HepG2 (cell line): ENCODE measurements around the gene DBN1. TPM values are rescaled to one million over a fixed set of nuclear protein-coding genes. Genes with fewer than 3 reads are reported as not detected.

Source experiments
- CHCHD3 ChIP-seq: sonication (generic); formaldehyde crosslinking; IDR thresholded peaks from 2 replicates; pipeline ENCODE4 v1.8.0; 2022; ENCODE audit warnings: mild to moderate bottlenecking, missing genetic modification reagents, moderate library complexity
- ERF ChIP-seq: IDR thresholded peaks from 2 replicates; pipeline ENCODE4 v1.6.1; 2018; ENCODE audit warnings: missing biosample characterization, missing genetic modification reagents
- GABPB1 ChIP-seq: IDR thresholded peaks from 2 replicates; pipeline ENCODE4 v1.6.1; 2016; ENCODE audit warnings: mild to moderate bottlenecking, missing genetic modification reagents, moderate library complexity, missing compliant biosample characterization
- KLF12 ChIP-seq: sonication (generic); formaldehyde crosslinking; IDR thresholded peaks from 2 replicates; pipeline ENCODE4 v1.4.0; 2020; ENCODE audit warnings: missing genetic modification reagents, borderline replicate concordance
- MAF1 ChIP-seq: sonication (generic); formaldehyde crosslinking; IDR thresholded peaks from 2 replicates; pipeline ENCODE4 v1.5.0; 2020; ENCODE audit warnings: missing genetic modification reagents, borderline replicate concordance
- MTA1 ChIP-seq: sonication (generic); formaldehyde crosslinking; IDR thresholded peaks from 2 replicates; pipeline ENCODE4 v1.4.0; 2020; ENCODE audit warnings: missing genetic modification reagents, mild to moderate bottlenecking, borderline replicate concordance
- MYC ChIP-seq: sonication (generic); formaldehyde crosslinking; IDR thresholded peaks from 2 replicates; pipeline ENCODE4 v1.9.0; 2021; ENCODE audit warnings: missing genetic modification reagents, borderline replicate concordance
- NCOA5 ChIP-seq: sonication (generic); formaldehyde crosslinking; IDR thresholded peaks from 2 replicates; pipeline ENCODE4 v1.4.0; 2020; ENCODE audit warnings: missing genetic modification reagents
- PRPF4 ChIP-seq: fragments of 200-400 bp; formaldehyde crosslinking; IDR thresholded peaks from 2 replicates; pipeline ENCODE4 v1.6.1; 2016; ENCODE audit warnings: low read length, low read depth; ENCODE audit not compliant: poor library complexity, severe bottlenecking
- TGIF2 ChIP-seq: IDR thresholded peaks from 2 replicates; pipeline ENCODE4 v1.6.1; 2016; ENCODE audit warnings: control low read depth, missing compliant biosample characterization
- ZFP62 ChIP-seq: sonication (generic); formaldehyde crosslinking; IDR thresholded peaks from 2 replicates; pipeline ENCODE4 v1.4.0; 2020; ENCODE audit warnings: missing genetic modification reagents
- ZNF343 ChIP-seq: sonication (generic); formaldehyde crosslinking; IDR thresholded peaks from 2 replicates; pipeline ENCODE4 v1.4.0; 2020; ENCODE audit warnings: mild to moderate bottlenecking, missing genetic modification reagents
- ZNF616 ChIP-seq: sonication (generic); formaldehyde crosslinking; IDR thresholded peaks from 2 replicates; pipeline ENCODE4 v1.5.0; 2020; ENCODE audit warnings: low read depth, mild to moderate bottlenecking, missing genetic modification reagents
- polyA plus RNA-seq, 8 experiments: library from polyadenylated mRNA; depleted of rRNA in 3 of 8; stranded (reverse) in 7 of 8; unstranded in 1 of 8; fragments of >200 nt; fragmentation: Illumina TruSeq in 4 of 8; extraction: Trizol in 4 of 8; gene quantifications; 2 replicates each; pipeline versions ENCODE4 v1.2.1 to v1.2.3, GENCODE V29; 2011 to 2016; ENCODE audit warnings: low read depth in 4 of 8, missing spikeins in 1 of 8, mixed read lengths in 1 of 8; ENCODE audit not compliant: insufficient read depth in 1 of 8
- total RNA-seq, 5 experiments: library from RNA; depleted of rRNA; stranded (reverse); fragments of >200 nt; fragmentation: Illumina TruSeq; extraction: Trizol; gene quantifications; 2 replicates each; pipeline ENCODE4 v1.2.3, GENCODE V29; 2016; ENCODE audit warnings: low read depth in 1 of 5
- TF ChIP-seq, protein P1 (sequence below): sonication (generic); formaldehyde crosslinking; IDR thresholded peaks from 2 replicates; pipeline ENCODE4 v1.5.0; 2020; ENCODE audit warnings: missing genetic modification reagents
- TF ChIP-seq, protein P2 (sequence below): sonication (generic); formaldehyde crosslinking; IDR thresholded peaks from 2 replicates; pipeline ENCODE4 v1.5.1; 2020; ENCODE audit warnings: mild to moderate bottlenecking, missing genetic modification reagents, borderline replicate concordance
- TF ChIP-seq, protein P3 (sequence below): sonication (generic); formaldehyde crosslinking; IDR thresholded peaks from 2 replicates; pipeline ENCODE4 v1.4.0; 2020; ENCODE audit warnings: missing genetic modification reagents, borderline replicate concordance
- TF ChIP-seq, protein P4 (sequence below): sonication (generic); formaldehyde crosslinking; IDR thresholded peaks from 2 replicates; pipeline ENCODE4 v1.8.0; 2023; ENCODE audit warnings: mild to moderate bottlenecking, missing genetic modification reagents
- TF ChIP-seq, protein P5 (sequence below): sonication (generic); formaldehyde crosslinking; IDR thresholded peaks from 2 replicates; pipeline ENCODE4 v1.4.0; 2020; ENCODE audit warnings: missing genetic modification reagents

DBN1 gene
- total and polyA plus RNA-seq, 2 of the 13 experiments (the other 11 are each of a cell fraction or from before 2014, with no cell fraction given): 27.0 to 37.3 TPM

DNA sequence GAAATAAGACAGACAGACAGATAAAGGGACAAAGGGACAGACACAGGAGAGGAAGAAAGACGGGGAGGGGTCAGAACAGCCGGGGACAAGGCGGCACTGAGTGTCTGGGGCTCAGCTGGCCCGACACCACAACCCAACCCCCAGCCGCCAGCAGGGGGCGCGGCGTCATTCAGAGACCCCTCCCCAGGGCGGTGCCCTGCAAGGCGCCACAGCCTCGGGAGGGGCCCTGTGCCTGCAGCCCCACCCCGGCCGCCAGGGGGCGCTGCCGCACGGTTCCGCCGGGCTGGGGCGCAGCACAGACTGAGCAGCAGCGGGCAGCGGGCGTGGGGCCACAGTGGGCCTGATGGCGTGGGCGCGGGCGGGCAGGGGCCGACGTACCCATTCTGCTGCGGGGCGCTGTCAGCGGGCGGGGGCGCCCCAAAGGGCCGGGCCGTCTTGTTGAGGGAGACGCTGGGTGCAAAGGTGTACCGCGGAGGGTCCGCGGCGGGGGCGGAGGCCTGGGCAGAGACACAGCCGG is 18.1 kb upstream of the DBN1 start (continued):
- TF ChIP-seq, protein P1, sequence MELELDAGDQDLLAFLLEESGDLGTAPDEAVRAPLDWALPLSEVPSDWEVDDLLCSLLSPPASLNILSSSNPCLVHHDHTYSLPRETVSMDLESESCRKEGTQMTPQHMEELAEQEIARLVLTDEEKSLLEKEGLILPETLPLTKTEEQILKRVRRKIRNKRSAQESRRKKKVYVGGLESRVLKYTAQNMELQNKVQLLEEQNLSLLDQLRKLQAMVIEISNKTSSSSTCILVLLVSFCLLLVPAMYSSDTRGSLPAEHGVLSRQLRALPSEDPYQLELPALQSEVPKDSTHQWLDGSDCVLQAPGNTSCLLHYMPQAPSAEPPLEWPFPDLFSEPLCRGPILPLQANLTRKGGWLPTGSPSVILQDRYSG (CRISPR knock-in tag): no peak
- no peak for TF ChIP-seq MAF1
- peak; percentile 52; the same call in 1 of the 2 replicates for TF ChIP-seq MYC (CRISPR knock-in tag)
- no peak for TF ChIP-seq NCOA5 (CRISPR knock-in tag)
- no peak for TF ChIP-seq TGIF2
- no peak for TF ChIP-seq ZNF616 (CRISPR knock-in tag)
- TF ChIP-seq ZNF343: no peak
- no peak for TF ChIP-seq PRPF4
- TF ChIP-seq, protein P2, sequence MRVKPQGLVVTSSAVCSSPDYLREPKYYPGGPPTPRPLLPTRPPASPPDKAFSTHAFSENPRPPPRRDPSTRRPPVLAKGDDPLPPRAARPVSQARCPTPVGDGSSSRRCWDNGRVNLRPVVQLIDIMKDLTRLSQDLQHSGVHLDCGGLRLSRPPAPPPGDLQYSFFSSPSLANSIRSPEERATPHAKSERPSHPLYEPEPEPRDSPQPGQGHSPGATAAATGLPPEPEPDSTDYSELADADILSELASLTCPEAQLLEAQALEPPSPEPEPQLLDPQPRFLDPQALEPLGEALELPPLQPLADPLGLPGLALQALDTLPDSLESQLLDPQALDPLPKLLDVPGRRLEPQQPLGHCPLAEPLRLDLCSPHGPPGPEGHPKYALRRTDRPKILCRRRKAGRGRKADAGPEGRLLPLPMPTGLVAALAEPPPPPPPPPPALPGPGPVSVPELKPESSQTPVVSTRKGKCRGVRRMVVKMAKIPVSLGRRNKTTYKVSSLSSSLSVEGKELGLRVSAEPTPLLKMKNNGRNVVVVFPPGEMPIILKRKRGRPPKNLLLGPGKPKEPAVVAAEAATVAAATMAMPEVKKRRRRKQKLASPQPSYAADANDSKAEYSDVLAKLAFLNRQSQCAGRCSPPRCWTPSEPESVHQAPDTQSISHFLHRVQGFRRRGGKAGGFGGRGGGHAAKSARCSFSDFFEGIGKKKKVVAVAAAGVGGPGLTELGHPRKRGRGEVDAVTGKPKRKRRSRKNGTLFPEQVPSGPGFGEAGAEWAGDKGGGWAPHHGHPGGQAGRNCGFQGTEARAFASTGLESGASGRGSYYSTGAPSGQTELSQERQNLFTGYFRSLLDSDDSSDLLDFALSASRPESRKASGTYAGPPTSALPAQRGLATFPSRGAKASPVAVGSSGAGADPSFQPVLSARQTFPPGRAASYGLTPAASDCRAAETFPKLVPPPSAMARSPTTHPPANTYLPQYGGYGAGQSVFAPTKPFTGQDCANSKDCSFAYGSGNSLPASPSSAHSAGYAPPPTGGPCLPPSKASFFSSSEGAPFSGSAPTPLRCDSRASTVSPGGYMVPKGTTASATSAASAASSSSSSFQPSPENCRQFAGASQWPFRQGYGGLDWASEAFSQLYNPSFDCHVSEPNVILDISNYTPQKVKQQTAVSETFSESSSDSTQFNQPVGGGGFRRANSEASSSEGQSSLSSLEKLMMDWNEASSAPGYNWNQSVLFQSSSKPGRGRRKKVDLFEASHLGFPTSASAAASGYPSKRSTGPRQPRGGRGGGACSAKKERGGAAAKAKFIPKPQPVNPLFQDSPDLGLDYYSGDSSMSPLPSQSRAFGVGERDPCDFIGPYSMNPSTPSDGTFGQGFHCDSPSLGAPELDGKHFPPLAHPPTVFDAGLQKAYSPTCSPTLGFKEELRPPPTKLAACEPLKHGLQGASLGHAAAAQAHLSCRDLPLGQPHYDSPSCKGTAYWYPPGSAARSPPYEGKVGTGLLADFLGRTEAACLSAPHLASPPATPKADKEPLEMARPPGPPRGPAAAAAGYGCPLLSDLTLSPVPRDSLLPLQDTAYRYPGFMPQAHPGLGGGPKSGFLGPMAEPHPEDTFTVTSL (CRISPR knock-in tag): no peak
- TF ChIP-seq, protein P3, sequence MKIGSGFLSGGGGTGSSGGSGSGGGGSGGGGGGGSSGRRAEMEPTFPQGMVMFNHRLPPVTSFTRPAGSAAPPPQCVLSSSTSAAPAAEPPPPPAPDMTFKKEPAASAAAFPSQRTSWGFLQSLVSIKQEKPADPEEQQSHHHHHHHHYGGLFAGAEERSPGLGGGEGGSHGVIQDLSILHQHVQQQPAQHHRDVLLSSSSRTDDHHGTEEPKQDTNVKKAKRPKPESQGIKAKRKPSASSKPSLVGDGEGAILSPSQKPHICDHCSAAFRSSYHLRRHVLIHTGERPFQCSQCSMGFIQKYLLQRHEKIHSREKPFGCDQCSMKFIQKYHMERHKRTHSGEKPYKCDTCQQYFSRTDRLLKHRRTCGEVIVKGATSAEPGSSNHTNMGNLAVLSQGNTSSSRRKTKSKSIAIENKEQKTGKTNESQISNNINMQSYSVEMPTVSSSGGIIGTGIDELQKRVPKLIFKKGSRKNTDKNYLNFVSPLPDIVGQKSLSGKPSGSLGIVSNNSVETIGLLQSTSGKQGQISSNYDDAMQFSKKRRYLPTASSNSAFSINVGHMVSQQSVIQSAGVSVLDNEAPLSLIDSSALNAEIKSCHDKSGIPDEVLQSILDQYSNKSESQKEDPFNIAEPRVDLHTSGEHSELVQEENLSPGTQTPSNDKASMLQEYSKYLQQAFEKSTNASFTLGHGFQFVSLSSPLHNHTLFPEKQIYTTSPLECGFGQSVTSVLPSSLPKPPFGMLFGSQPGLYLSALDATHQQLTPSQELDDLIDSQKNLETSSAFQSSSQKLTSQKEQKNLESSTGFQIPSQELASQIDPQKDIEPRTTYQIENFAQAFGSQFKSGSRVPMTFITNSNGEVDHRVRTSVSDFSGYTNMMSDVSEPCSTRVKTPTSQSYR (CRISPR knock-in tag): no peak
- TF ChIP-seq, protein P4, sequence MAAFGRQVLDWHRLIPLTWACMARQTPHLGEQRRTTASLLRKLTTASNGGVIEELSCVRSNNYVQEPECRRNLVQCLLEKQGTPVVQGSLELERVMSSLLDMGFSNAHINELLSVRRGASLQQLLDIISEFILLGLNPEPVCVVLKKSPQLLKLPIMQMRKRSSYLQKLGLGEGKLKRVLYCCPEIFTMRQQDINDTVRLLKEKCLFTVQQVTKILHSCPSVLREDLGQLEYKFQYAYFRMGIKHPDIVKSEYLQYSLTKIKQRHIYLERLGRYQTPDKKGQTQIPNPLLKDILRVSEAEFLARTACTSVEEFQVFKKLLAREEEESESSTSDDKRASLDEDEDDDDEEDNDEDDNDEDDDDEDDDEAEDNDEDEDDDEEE: no peak
- no peak for TF ChIP-seq CHCHD3 (CRISPR knock-in tag)
- peak; percentile 94 for TF ChIP-seq KLF12 (CRISPR knock-in tag)
- TF ChIP-seq ERF (CRISPR knock-in tag): 0 out of 2 replicates have a peak, but pooled peaks have one; percentile 28
- 0 out of 2 replicates have a peak, but pooled peaks have one; percentile 56 for TF ChIP-seq MTA1 (CRISPR knock-in tag)
- TF ChIP-seq, protein P5, sequence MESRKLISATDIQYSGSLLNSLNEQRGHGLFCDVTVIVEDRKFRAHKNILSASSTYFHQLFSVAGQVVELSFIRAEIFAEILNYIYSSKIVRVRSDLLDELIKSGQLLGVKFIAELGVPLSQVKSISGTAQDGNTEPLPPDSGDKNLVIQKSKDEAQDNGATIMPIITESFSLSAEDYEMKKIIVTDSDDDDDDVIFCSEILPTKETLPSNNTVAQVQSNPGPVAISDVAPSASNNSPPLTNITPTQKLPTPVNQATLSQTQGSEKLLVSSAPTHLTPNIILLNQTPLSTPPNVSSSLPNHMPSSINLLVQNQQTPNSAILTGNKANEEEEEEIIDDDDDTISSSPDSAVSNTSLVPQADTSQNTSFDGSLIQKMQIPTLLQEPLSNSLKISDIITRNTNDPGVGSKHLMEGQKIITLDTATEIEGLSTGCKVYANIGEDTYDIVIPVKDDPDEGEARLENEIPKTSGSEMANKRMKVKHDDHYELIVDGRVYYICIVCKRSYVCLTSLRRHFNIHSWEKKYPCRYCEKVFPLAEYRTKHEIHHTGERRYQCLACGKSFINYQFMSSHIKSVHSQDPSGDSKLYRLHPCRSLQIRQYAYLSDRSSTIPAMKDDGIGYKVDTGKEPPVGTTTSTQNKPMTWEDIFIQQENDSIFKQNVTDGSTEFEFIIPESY (CRISPR knock-in tag): peak; percentile 100
- no peak for TF ChIP-seq ZFP62 (CRISPR knock-in tag)
- TF ChIP-seq GABPB1: peak; percentile 51; the same call in 1 of the 2 replicates
